Panc1 (cell line): ENCODE measurements around the gene SMCO1.

ENCODE experiments used
- CTCF ChIP-seq: fragments of 450-650 bp; IDR thresholded peaks from 2 replicates; pipeline ENCODE4 v1.5.1; 2017; ENCODE audit warnings: mild to moderate bottlenecking
- POLR2AphosphoS5 ChIP-seq: IDR thresholded peaks from 2 replicates; pipeline ENCODE4 v1.6.1; 2012; ENCODE audit warnings: mild to moderate bottlenecking, low read depth, low read length, moderate library complexity
- REST ChIP-seq, 2 experiments: IDR thresholded peaks; 2 replicates each; pipeline ENCODE4 v1.6.1; 2011 to 2012; ENCODE audit warnings: low read depth in 2 of 2, control low read depth in 1 of 2, low read length in 1 of 2, mild to moderate bottlenecking in 1 of 2, moderate library complexity in 1 of 2; ENCODE audit not compliant: insufficient read depth in 1 of 2
- SIN3A ChIP-seq: IDR thresholded peaks from 2 replicates; pipeline ENCODE4 v1.6.1; 2012; ENCODE audit warnings: low read depth, mild to moderate bottlenecking, low read length, moderate library complexity, borderline replicate concordance; ENCODE audit not compliant: insufficient read depth
- TCF7L2 ChIP-seq: IDR thresholded peaks from 2 replicates; pipeline ENCODE4 v1.6.1; 2011; ENCODE audit warnings: mild to moderate bottlenecking, low read depth, low read length, inconsistent platforms

- no peak for TF ChIP-seq CTCF
- TF ChIP-seq POLR2AphosphoS5, result no peak
- TF ChIP-seq REST (IDR thresholded peaks at IDR 0.05; ENCODE audit: insufficient read depth in 1 of 2, low read depth in 2 of 2, low read length in 1 of 2), result no peak
- no peak for TF ChIP-seq TCF7L2
- no peak for TF ChIP-seq SIN3A
These were observed 38.4 kb upstream of the SMCO1 start for GRCh38 chr3:196553551-196553950.
